ENCODE measurements around the gene CRYGC. TPM values are rescaled to one million over a fixed set of nuclear protein-coding genes. Genes with fewer than 3 reads are reported as not detected.
A peak's percentile ranks its signal among the peaks of the same experiment; 100 is the strongest.
"Not testable (repeated sequence)": the region's sequence is repeated elsewhere in the genome, so short reads cannot be mapped to it uniquely, and the experiment has no call there.

The CRYGC gene
- total RNA-seq, 1 donor from 2014 or later, result not detected

GRCh38 chr2:208101716-208102631 is 27.7 kb downstream of the CRYGC start:
- no peak for DNase-seq (ENCODE audit: low read depth)
- no peak overlapping the region for H3K4me3 ChIP-seq (ENCODE audit: low read depth, low read length)
- peaks cover 2% of the 10 kb centered on the region for H3K27me3 ChIP-seq (ENCODE audit: control insufficient read depth, insufficient read depth, low read length)
- peak; percentile 50 for TF ChIP-seq CTCF (IDR thresholded peaks at IDR 0.05; ENCODE audit: insufficient read depth, low read length, poor library complexity, severe bottlenecking)
- no peaks in the 10 kb centered on the region for H3K36me3 ChIP-seq (ENCODE audit: control insufficient read depth, insufficient read depth, low read length)

GRCh38 chr2:208099682-208100470 is 29.8 kb downstream of the CRYGC start:
- Histone ChIP-seq H3K36me3 (ENCODE audit: control insufficient read depth, insufficient read depth, low read length) (no peaks in the 10 kb centered on the region), H3K27me3 (ENCODE audit: control insufficient read depth, insufficient read depth, low read length) (peaks cover 2% of the 10 kb centered on the region), H3K4me3 (ENCODE audit: low read depth, low read length) (no peak overlapping the region)
- DNase-seq (ENCODE audit: low read depth), result no peak
- TF ChIP-seq CTCF (IDR thresholded peaks at IDR 0.05; ENCODE audit: insufficient read depth, low read length, poor library complexity, severe bottlenecking), result no peak

GRCh38 chr2:208098701-208099100 is 30.9 kb downstream of the CRYGC start:
- H3K36me3 ChIP-seq (ENCODE audit: control insufficient read depth, insufficient read depth, low read length); DNase-seq (ENCODE audit: low read depth); H3K27me3 ChIP-seq (ENCODE audit: control insufficient read depth, insufficient read depth, low read length); H3K4me3 ChIP-seq (ENCODE audit: low read depth, low read length): not testable (repeated sequence)

DNA sequence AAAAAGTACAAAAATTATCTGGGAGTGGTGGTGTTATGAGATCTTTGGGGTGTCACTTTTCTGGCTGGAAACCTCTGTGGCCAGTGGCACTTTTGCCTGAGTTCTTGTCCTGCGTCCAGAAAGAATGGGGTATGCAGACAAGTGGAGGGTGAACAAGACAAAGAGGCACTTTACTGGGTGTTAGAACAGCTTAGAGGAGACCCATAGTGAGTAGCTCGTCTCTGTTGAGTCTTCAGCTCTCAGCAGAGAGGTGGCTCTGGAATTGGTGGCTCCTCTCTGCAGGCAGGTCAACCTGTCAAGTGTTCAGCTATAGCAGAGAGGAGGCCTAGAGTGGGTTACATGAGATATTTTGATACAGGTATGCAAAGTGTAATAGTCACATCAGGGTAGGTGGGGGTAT is 31.4 kb downstream of the CRYGC start:
- TF ChIP-seq CTCF (IDR thresholded peaks at IDR 0.05; ENCODE audit: insufficient read depth, low read length, poor library complexity, severe bottlenecking), result no peak
- Histone ChIP-seq H3K4me3 (ENCODE audit: low read depth, low read length) (no peak overlapping the region), H3K36me3 (ENCODE audit: control insufficient read depth, insufficient read depth, low read length) (no peaks in the 10 kb centered on the region), H3K27me3 (ENCODE audit: control insufficient read depth, insufficient read depth, low read length) (no peaks in the 10 kb centered on the region)
- DNase-seq (ENCODE audit: low read depth), result no peak

GRCh38 chr2:208097801-208098200 is 31.8 kb downstream of the CRYGC start:
- no peaks in the 10 kb centered on the region for H3K27me3 ChIP-seq (ENCODE audit: control insufficient read depth, insufficient read depth, low read length)
- H3K4me3 ChIP-seq (ENCODE audit: low read depth, low read length), result no peak overlapping the region
- DNase-seq (ENCODE audit: low read depth), result no peak
- TF ChIP-seq CTCF (IDR thresholded peaks at IDR 0.05; ENCODE audit: insufficient read depth, low read length, poor library complexity, severe bottlenecking), result no peak
- H3K36me3 ChIP-seq (ENCODE audit: control insufficient read depth, insufficient read depth, low read length), result no peaks in the 10 kb centered on the region

- H3K36me3 ChIP-seq (ENCODE audit: control insufficient read depth, insufficient read depth, low read length), result no peaks in the 10 kb centered on the region
- TF ChIP-seq CTCF (IDR thresholded peaks at IDR 0.05; ENCODE audit: insufficient read depth, low read length, poor library complexity, severe bottlenecking), result no peak
- peaks cover 2% of the 10 kb centered on the region for H3K27me3 ChIP-seq (ENCODE audit: control insufficient read depth, insufficient read depth, low read length)
Measured at GRCh38 chr2:208097313-208097712, 32.3 kb downstream of the CRYGC start.

More at GRCh38 chr2:208097313-208097712, 32.3 kb downstream of the CRYGC start:
- DNase-seq (ENCODE audit: low read depth), result no peak
- no peak overlapping the region for H3K4me3 ChIP-seq (ENCODE audit: low read depth, low read length)
